HTR-8/SVneo (cell line): ENCODE measurements around the gene STIM1.

Source experiments
- DNase-seq: peaks from one replicate; pipeline ENCODE4 v3.0.0; 2011; ENCODE audit warnings: low spot score, mixed read lengths; ENCODE audit not compliant: insufficient read length
- FAIRE-seq: peaks from 2 replicates; lab custom pipeline; 2011; peaks lifted over from hg19 to GRCh38; lab: Jason Lieb, UNC

Gene STIM1

GRCh38 chr11:3964056-3964455 lies 108.6 kb downstream of the STIM1 start:
- FAIRE-seq (no peak), DNase-seq (no peak)

GRCh38 chr11:3964935-3965604 lies 109.6 kb downstream of the STIM1 start:
- DNase-seq (no peak), FAIRE-seq (no peak)

DNA sequence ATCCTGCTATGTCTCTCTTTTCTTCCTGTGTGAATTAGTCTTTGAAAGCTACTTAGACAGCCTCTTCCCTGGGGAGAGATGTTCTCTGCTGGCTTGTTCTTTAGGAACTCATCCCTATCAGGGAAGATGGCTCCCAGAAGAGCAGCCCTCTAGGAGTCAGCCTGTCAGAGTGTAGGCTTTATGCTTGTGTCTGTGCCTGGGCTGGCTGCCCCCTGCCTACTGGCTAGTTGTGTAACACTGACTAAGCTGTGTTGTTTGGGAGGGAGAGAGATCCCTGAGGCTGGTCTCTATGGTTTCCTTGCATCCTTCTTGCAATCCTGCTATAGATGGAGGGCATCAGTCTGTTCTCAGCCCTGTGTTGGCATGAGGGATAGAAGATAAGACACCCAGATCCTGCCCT lies 112.2 kb downstream of the STIM1 start:
- no peak for FAIRE-seq

DNA sequence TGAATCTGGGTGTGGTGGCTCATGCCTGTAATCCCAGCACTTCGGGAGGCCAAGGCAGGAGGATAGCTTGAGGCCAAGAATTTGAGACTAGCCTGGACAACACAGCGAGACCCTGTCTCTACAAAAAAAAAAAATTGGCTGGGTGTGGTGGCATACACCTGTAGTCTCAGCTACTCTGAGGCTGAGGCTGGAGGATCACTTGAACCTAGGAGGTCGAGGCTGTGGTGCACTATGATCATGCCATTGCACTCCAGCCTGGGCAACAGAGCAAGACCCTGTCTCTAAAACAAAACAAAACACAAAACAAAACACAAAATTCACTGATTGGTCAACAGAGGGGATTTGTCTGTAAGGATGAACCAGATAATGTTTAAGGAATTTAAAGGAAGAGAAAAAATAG lies 113.7 kb downstream of the STIM1 start:
- FAIRE-seq (no peak), DNase-seq (no peak)

More for the DNA sequence above, 112.2 kb downstream of the STIM1 start:
- no peak for DNase-seq

DNA sequence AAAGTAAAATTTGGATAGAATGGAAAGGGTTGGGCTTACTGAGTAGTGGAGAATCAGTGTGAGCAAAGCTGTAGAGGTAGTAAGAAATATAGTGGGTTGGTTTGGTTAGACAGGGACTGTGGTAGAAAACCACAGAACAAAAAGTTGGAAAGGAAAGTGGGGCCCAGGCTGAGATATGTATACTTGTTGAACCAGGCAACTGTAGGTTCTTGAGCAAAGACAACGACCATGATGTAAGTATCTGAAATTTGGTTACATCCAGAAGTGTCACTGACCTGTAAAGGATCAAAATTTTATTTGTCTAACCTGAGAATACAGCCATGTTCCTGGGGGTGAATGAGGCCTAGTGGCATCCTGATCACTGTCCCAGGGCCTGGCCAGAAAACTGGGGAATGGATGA lies 114.1 kb downstream of the STIM1 start:
- FAIRE-seq, result no peak
- DNase-seq, result no peak

- DNase-seq (no peak), FAIRE-seq (no peak)
These were observed 114.6 kb downstream of the STIM1 start for GRCh38 chr11:3970108-3970507.

GRCh38 chr11:3971756-3972404 lies 116.4 kb downstream of the STIM1 start:
- DNase-seq (no peak), FAIRE-seq (no peak)

GRCh38 chr11:3972431-3972830 lies 117.0 kb downstream of the STIM1 start:
- DNase-seq (no peak), FAIRE-seq (no peak)

GRCh38 chr11:3977078-3977477 lies 121.6 kb downstream of the STIM1 start:
- DNase-seq, result no peak
- no peak for FAIRE-seq

- DNase-seq (no peak), FAIRE-seq (no peak)
These were observed 125.7 kb downstream of the STIM1 start for GRCh38 chr11:3981084-3981633.

DNA sequence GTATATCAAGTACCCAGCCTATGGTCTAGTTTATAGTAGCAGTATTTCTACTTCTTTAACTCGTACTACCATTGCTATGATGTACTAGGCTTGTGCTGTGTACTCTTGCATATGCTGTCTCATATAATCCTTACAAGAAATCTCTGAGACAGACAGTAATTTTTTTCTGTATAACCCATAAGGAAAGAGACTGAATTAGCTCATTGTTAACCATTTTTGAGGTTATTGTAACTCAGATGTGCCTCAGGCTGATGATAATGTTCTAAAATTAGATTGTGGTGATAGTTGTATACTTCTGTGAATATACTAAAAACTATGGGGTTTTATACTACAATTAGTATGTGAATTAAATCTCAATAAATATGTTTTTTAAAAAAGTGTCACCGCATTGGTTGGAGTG lies 127.0 kb downstream of the STIM1 start:
- FAIRE-seq, result no peak
- no peak for DNase-seq

- no peak for FAIRE-seq
- no peak for DNase-seq
These were observed 127.6 kb downstream of the STIM1 start for GRCh38 chr11:3983101-3983500.

- FAIRE-seq (no peak), DNase-seq (no peak)
These were observed 129.4 kb downstream of the STIM1 start for GRCh38 chr11:3984896-3985295.

- FAIRE-seq, result no peak
- DNase-seq, result no peak
These were observed 130.2 kb downstream of the STIM1 start for GRCh38 chr11:3985631-3986030.

GRCh38 chr11:3986301-3986700 lies 130.8 kb downstream of the STIM1 start:
- FAIRE-seq, result no peak
- no peak for DNase-seq

DNA sequence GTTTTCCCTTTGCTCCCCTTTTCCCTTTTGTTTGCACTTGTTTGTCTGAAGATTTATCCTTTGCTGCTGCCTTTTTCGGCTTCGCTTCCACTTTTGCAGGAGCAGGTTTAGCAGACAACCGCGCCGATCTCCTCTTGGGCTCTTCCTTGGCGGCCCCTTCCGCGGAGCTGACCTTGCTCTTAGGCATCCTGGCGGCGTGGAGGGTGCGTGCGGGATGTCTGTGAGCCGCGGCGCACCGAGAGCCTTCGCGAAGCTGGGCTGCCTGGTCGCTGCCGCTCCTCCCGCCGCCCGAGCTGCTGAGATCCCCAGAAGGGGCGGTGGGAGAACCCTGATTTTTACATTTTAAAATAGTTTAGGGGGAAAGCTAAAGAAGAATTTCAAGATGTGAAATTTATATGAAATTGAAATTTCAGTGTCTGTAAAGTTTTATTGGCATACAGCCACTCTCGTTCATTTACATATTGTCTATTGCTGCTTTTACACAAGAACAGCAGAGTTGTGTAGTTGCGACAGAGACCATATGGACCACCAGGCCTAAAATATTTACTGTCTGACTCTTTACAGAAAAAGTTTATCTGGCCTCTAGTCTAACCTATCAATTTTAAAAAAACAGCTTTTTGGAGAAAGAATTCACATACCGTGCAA lies 133.9 kb downstream of the STIM1 start:
- DNase-seq, result no peak
- no peak for FAIRE-seq

DNA sequence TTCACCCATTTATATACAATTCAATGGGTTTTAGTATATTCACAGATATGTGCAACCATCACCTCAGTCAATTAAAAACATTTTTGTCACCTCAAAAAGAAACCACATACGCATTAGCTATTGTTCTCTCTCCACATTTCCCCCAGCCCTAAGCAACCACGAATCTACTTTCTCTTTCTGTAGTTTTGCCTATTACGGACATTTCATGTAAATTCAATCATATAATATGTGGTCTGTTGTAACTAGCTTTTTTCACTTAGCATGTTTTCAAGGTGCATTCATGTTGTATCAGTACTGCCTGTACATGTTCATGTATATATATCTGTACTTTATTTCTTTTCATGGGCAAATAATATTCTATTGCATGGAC lies 134.4 kb downstream of the STIM1 start:
- no peak for DNase-seq
- FAIRE-seq, result no peak

- FAIRE-seq, result peak; percentile 48
- no peak for DNase-seq
These were observed 134.9 kb downstream of the STIM1 start for GRCh38 chr11:3990406-3990805.

DNA sequence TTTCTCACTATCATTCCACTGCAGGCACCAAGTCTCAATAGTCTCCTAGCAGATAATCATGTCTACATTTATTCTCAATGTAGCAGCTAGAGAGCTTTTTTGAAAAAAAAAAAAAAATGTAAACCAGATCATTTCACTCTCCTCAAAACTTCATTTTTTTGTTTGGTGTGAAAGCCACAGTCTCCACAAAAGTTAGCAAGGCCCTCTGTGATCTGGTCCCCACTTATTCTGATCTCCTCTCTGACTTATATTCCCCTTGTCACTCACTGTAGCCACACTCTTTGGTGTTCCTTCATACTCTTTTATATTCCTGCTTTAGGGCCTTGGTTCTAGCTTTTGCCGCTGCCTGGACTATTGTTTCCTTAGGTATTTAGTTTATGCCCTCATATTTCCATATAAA lies 137.5 kb downstream of the STIM1 start:
- FAIRE-seq (no peak), DNase-seq (no peak)

GRCh38 chr11:3994030-3994640 lies 138.7 kb downstream of the STIM1 start:
- peak; percentile 23 for DNase-seq
- no peak for FAIRE-seq

DNA sequence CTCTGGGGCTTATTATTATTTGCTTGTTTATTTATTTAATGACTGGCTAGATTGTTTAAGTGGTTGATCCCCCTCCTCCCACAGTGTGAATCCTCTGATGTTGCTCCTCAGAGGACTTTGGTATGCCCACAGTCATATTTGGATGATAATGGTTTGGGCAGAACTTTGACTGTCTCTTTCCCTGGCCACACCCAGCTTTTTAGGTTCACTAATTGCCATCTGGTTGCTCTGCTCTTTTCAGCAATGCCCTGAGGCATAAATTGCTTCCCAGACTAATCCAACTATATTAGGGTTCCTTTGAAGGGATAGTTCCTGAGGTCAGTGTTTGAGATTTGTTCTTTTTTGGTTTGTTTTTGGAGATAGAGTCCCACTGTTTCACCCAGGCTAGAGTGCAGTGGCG lies 139.8 kb downstream of the STIM1 start:
- no peak for DNase-seq
- no peak for FAIRE-seq
